Sigmoid colon (tissue), 3 donors: ENCODE results near the gene SEZ6L2.

Source experiments
- CTCF ChIP-seq, 4 experiments: fragments of 450-650 bp in 3 of 4; fragments of 200-600 bp in 1 of 4; IDR thresholded peaks; one replicate each; pipeline ENCODE4 v1.5.1; 2016 to 2019; ENCODE audit warnings: antibody characterized with exemption in 4 of 4, mild to moderate bottlenecking in 3 of 4, moderate library complexity in 2 of 4
- POLR2A ChIP-seq, 2 donors: fragments of 450-650 bp; IDR thresholded peaks; one replicate each; pipeline ENCODE4 v1.6.1; 2016; ENCODE audit warnings: antibody characterized with exemption in 2 of 2, mild to moderate bottlenecking in 2 of 2, moderate library complexity in 2 of 2

- no peak for TF ChIP-seq CTCF (IDR thresholded peaks at IDR 0.05)
- peak; percentile 81 to 94 for TF ChIP-seq POLR2A (IDR thresholded peaks at IDR 0.05)
Observed at GRCh38 chr16:29925781-29926710, 26.7 kb upstream of the SEZ6L2 start, which contains the start of gene KCTD13.
